Ishikawa (cell line): Measurements from ENCODE around the gene WDFY2.

Experiments used
- CEBPB ChIP-seq: IDR thresholded peaks from 2 replicates; pipeline ENCODE4 v1.6.1; 2012
- CREB1 ChIP-seq: IDR thresholded peaks from 2 replicates; pipeline ENCODE4 v1.6.1; 2012; ENCODE audit warnings: low read depth
- EP300 ChIP-seq: IDR thresholded peaks from 2 replicates; pipeline ENCODE4 v1.6.1; 2012; ENCODE audit warnings: borderline replicate concordance
- NFIC ChIP-seq: IDR thresholded peaks from 2 replicates; pipeline ENCODE4 v1.6.1; 2012
- TAF1 ChIP-seq: IDR thresholded peaks from 2 replicates; pipeline ENCODE4 v1.6.1; 2012; ENCODE audit warnings: low read depth, mild to moderate bottlenecking
- TCF12 ChIP-seq: IDR thresholded peaks from 2 replicates; pipeline ENCODE4 v1.6.1; 2012; ENCODE audit warnings: low read depth
- YY1 ChIP-seq: IDR thresholded peaks from 2 replicates; pipeline ENCODE4 v1.6.1; 2012; ENCODE audit warnings: low read depth
- TF ChIP-seq, protein P1 (sequence below): IDR thresholded peaks from 2 replicates; pipeline ENCODE4 v1.6.1; 2012; ENCODE audit warnings: low read depth, mild to moderate bottlenecking

DNA sequence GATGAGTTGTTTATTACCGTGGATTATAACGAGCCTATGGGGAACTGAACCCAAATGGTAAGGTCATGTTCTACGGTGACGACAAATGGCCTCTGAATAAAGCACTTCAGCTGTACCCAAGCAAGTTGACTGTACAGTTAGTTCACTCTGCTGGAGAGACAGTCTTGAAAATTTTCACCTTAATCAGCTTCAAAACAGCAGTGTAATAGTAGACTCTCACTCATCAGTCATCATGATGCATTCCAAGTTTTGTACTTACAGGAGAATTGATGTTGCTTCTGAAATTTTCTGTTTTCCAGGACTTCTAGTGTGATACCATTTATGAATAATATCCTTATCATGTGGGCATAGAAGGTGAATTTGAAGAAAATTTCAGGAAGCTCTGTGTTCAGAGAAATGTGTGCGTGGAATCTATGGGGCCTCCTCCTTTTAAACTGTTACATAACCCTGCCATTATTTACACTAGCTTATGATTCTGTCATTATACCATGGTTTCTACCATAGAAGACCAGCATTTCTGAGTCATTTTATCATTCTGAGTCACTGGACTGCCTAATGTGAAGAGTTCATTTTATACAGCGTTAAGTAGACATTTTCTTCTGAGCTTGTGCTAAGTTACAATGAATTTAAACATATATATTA, 96.9 kb downstream of the WDFY2 start:
- TF ChIP-seq, protein P1, sequence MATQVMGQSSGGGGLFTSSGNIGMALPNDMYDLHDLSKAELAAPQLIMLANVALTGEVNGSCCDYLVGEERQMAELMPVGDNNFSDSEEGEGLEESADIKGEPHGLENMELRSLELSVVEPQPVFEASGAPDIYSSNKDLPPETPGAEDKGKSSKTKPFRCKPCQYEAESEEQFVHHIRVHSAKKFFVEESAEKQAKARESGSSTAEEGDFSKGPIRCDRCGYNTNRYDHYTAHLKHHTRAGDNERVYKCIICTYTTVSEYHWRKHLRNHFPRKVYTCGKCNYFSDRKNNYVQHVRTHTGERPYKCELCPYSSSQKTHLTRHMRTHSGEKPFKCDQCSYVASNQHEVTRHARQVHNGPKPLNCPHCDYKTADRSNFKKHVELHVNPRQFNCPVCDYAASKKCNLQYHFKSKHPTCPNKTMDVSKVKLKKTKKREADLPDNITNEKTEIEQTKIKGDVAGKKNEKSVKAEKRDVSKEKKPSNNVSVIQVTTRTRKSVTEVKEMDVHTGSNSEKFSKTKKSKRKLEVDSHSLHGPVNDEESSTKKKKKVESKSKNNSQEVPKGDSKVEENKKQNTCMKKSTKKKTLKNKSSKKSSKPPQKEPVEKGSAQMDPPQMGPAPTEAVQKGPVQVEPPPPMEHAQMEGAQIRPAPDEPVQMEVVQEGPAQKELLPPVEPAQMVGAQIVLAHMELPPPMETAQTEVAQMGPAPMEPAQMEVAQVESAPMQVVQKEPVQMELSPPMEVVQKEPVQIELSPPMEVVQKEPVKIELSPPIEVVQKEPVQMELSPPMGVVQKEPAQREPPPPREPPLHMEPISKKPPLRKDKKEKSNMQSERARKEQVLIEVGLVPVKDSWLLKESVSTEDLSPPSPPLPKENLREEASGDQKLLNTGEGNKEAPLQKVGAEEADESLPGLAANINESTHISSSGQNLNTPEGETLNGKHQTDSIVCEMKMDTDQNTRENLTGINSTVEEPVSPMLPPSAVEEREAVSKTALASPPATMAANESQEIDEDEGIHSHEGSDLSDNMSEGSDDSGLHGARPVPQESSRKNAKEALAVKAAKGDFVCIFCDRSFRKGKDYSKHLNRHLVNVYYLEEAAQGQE = no peak
- TF ChIP-seq TAF1 (no peak), YY1 (no peak), TCF12 (no peak), EP300 (no peak), NFIC (no peak), CREB1 (no peak), CEBPB (no peak)
